Neural crest cell (in vitro differentiated cells): ENCODE measurements around the gene DNAJC10. TPM values are rescaled to one million over a fixed set of nuclear protein-coding genes. Genes with fewer than 3 reads are reported as not detected.
"Not testable (repeated sequence)": the region's sequence is repeated elsewhere in the genome, so short reads cannot be mapped to it uniquely, and the experiment has no call there.

Source experiments
- DNase-seq: peaks from one replicate; pipeline ENCODE4 v3.0.0; 2021; ENCODE audit warnings: low read depth, mixed read lengths, low spot score
- H3K27ac Mint-ChIP-seq: one replicate; pipeline ENCODE4 v1.8.0; 2021; ENCODE audit warnings: mild to moderate bottlenecking, mixed read lengths; ENCODE audit not compliant: unreplicated experiment
- H3K27me3 Mint-ChIP-seq: 2 replicates; pipeline ENCODE4 v1.8.0; 2021; ENCODE audit warnings: low read depth, mild to moderate bottlenecking, mixed read lengths
- H3K36me3 Mint-ChIP-seq: 2 replicates; pipeline ENCODE4 v1.8.0; 2021; ENCODE audit warnings: low read depth, mild to moderate bottlenecking, mixed read lengths
- H3K4me1 Mint-ChIP-seq: 2 replicates; pipeline ENCODE4 v1.8.0; 2021; ENCODE audit warnings: mixed read lengths
- H3K4me3 Mint-ChIP-seq: one replicate; pipeline ENCODE4 v1.8.0; 2021; ENCODE audit warnings: mild to moderate bottlenecking, mixed read lengths
- H3K9me3 Mint-ChIP-seq: 2 replicates; pipeline ENCODE4 v1.8.0; 2021; ENCODE audit warnings: mixed read lengths
- total RNA-seq: library from RNA; stranded (reverse); gene quantifications from 2 replicates; pipeline ENCODE4 v1.2.1, GENCODE V29; 2021
- TF ChIP-seq, protein P1 (sequence below): fragments of 200-600 bp; sonication (generic); conservative IDR thresholded peaks from 2 replicates; pipeline ENCODE4 v1.5.0; 2021; ENCODE audit warnings: antibody characterized with exemption, mild to moderate bottlenecking

Gene DNAJC10
- total RNA-seq, 1 donor from 2014 or later = 114 TPM

DNA sequence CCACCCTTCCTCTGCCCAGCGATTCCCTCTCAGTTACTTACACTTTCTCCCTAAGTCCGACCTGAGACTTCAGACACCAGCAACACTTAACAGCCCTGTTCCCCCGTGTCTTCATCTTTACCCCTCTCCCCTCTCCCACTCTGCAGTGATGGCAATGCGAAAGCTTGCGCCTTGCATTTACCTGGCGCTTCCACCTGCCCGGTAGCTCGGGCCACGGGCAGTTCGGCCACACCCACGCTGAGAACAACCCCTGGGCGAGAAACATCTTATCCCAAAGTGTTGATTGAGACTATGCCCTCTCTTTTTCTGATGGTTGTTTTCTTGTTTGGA lies 558 bp downstream of the DNAJC10 start:
- H3K9me3 Mint-ChIP-seq = no peaks in the 10 kb centered on the region
- H3K36me3 Mint-ChIP-seq = no peaks in the 10 kb centered on the region
- no peak overlapping the region for H3K4me3 Mint-ChIP-seq
- H3K4me1 Mint-ChIP-seq = no peaks in the 10 kb centered on the region
- TF ChIP-seq, protein P1, sequence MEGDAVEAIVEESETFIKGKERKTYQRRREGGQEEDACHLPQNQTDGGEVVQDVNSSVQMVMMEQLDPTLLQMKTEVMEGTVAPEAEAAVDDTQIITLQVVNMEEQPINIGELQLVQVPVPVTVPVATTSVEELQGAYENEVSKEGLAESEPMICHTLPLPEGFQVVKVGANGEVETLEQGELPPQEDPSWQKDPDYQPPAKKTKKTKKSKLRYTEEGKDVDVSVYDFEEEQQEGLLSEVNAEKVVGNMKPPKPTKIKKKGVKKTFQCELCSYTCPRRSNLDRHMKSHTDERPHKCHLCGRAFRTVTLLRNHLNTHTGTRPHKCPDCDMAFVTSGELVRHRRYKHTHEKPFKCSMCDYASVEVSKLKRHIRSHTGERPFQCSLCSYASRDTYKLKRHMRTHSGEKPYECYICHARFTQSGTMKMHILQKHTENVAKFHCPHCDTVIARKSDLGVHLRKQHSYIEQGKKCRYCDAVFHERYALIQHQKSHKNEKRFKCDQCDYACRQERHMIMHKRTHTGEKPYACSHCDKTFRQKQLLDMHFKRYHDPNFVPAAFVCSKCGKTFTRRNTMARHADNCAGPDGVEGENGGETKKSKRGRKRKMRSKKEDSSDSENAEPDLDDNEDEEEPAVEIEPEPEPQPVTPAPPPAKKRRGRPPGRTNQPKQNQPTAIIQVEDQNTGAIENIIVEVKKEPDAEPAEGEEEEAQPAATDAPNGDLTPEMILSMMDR = no peak
- no peaks in the 10 kb centered on the region for H3K27me3 Mint-ChIP-seq
- H3K27ac Mint-ChIP-seq = no peak overlapping the region
- no peak for DNase-seq

DNA sequence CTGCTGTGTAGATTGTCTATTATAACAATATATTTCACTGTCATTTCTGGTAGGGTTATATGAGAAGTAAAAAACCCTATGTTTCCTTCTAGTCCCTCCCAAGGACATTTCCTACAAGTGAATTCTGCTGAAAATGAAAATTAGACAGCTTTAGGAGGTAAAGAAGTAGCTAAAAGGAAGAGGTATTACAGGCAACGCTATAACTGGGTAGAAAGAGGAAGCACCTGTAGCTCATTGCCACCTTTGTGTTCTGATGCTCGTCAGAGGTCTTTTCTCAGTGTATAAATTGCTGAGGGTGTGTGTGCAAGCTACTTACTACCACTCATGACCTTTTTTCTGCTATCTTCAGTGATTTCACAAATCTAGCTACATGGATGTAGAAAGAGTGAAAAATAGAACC lies 1.4 kb downstream of the DNAJC10 start:
- no peak for DNase-seq
- H3K27me3 Mint-ChIP-seq = no peaks in the 10 kb centered on the region

DNA sequence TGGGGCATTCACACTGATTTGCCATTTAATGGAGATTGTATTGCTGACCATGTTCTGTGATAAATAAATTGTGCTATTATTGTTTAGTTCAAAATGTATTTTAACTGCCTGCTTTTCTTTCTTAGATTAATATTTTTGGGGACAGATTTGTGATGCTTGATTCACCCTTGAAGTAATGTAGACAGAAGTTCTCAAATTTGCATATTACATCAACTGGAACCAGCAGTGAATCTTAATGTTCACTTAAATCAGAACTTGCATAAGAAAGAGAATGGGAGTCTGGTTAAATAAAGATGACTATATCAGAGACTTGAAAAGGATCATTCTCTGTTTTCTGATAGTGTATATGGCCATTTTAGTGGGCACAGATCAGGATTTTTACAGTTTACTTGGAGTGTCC lies 1.8 kb downstream of the DNAJC10 start:
- Mint-ChIP-seq H3K4me3 (peak overlapping the region; percentile 20), H3K4me1 (no peaks in the 10 kb centered on the region), H3K27ac (no peak overlapping the region)

More for the DNA sequence above, 1.4 kb downstream of the DNAJC10 start:
- H3K36me3 Mint-ChIP-seq = no peaks in the 10 kb centered on the region
- H3K27ac Mint-ChIP-seq = no peak overlapping the region
- H3K9me3 Mint-ChIP-seq = no peaks in the 10 kb centered on the region
- TF ChIP-seq, protein P1 = no peak
- no peaks in the 10 kb centered on the region for H3K4me1 Mint-ChIP-seq
- H3K4me3 Mint-ChIP-seq = no peak overlapping the region

DNA sequence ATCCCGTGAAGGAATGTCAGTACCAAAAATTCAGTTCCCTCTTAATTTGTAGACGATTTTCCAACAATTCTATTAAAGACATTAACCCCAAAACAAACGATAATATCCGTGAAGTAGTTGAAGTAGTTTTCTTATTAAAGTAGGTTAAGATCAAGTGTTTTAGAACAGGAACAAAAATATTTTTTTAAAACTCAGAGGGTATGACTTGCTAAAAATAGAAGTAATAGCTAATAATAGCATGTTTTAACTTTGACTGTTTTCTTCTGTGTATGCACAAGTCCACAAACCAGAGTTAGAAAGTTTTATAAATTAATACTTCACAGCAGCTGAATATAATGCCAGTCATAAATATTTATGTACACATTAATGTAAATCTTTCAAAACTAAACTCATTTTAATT lies 2.4 kb downstream of the DNAJC10 start:
- Mint-ChIP-seq H3K27me3 (no peaks in the 10 kb centered on the region), H3K9me3 (no peaks in the 10 kb centered on the region), H3K36me3 (peaks cover 4% of the 10 kb centered on the region), H3K4me3 (no peak overlapping the region), H3K4me1 (no peaks in the 10 kb centered on the region), H3K27ac (no peak overlapping the region)
- DNase-seq = no peak
- TF ChIP-seq, protein P1 = no peak

More for the DNA sequence above, 1.8 kb downstream of the DNAJC10 start:
- Mint-ChIP-seq H3K9me3 (no peaks in the 10 kb centered on the region), H3K36me3 (no peaks in the 10 kb centered on the region), H3K27me3 (no peaks in the 10 kb centered on the region)
- no peak for DNase-seq
- TF ChIP-seq, protein P1 = no peak

DNA sequence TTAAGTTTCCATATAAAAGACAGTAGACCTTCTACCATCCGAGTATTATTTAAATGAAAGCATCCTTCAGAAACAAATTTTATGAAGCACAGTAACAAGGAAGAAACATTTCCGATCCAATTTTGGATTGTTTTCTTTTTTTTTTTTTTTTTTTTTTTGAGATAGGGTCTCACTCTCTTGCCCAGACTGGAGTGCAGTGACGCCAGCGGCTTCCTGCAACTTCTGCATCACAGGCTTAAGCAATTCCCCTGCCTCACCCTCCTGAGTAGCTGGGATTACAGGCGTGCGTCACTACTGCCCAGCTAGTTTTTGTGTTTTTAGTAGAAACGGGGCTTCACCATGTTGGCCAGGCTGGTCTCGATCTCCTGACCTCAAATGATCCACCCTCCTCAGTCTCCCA lies 3.1 kb downstream of the DNAJC10 start:
- not testable (repeated sequence) for H3K4me3 Mint-ChIP-seq, DNase-seq, H3K27ac Mint-ChIP-seq, H3K36me3 Mint-ChIP-seq, H3K27me3 Mint-ChIP-seq, H3K4me1 Mint-ChIP-seq, H3K9me3 Mint-ChIP-seq

DNA sequence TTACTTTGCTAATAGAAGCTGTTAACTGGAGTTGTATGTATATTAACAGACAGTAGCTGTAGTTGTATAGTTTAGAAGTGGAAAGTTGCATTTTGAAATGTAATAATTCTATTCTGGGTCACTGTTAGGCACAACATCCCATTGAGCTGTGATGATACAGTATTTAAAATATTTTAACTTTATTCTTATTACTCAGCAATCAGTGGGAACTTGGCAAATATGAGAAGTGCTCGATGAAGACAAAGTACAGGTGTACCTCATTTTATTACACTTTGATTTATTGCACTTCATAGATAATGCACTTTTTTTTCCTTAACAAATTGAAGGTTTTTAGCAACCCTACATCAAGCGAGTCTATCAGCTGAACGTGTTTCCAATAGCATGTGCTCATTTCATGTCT lies 8.6 kb downstream of the DNAJC10 start:
- Mint-ChIP-seq H3K27ac (no peak overlapping the region), H3K4me3 (no peak overlapping the region), H3K9me3 (no peaks in the 10 kb centered on the region), H3K27me3 (no peaks in the 10 kb centered on the region), H3K36me3 (peaks cover 13% of the 10 kb centered on the region), H3K4me1 (no peaks in the 10 kb centered on the region)
- TF ChIP-seq, protein P1 = no peak
- no peak for DNase-seq
